Measurements from ENCODE around the gene TANGO6.

TANGO6 gene

GRCh38 chr16:69095193-69095592 is 251.9 kb downstream of the TANGO6 start:
- no peak overlapping the region for H3K4me3 ChIP-seq (ENCODE audit: insufficient read depth in 1 of 2, low read depth in 1 of 2, low read length in 2 of 2)
- no peaks in the 10 kb centered on the region for H3K27me3 ChIP-seq (ENCODE audit: control insufficient read depth in 1 of 2, insufficient read depth in 1 of 2, low read length in 2 of 2)
- no peak overlapping the region for H2BK5ac ChIP-seq (ENCODE audit: low read depth, low read length, poor library complexity, severe bottlenecking)
- H3K9me3 ChIP-seq (ENCODE audit: control insufficient read depth, low read length), result no peaks in the 10 kb centered on the region
- peaks cover 4% of the 10 kb centered on the region for H3K4me1 ChIP-seq (ENCODE audit: control insufficient read depth, insufficient read depth, low read depth, low read length)
- H4K8ac ChIP-seq (ENCODE audit: low read length), result no peak overlapping the region
- H4K91ac ChIP-seq (ENCODE audit: low read length), result no peak overlapping the region
- no peak overlapping the region for H2BK120ac ChIP-seq (ENCODE audit: low read depth, low read length)
- H3K79me1 ChIP-seq (replicated peaks; ENCODE audit: low read length, poor library complexity, severe bottlenecking), result no peaks in the 10 kb centered on the region
- H3K4ac ChIP-seq (ENCODE audit: low read depth in 1 of 2, low read length in 2 of 2), result no peak overlapping the region
- no peak overlapping the region for H3K18ac ChIP-seq (ENCODE audit: low read depth in 1 of 2, low read length in 2 of 2)
- no peak overlapping the region for H2AK5ac ChIP-seq (ENCODE audit: low read length, severe bottlenecking)
- no peak overlapping the region for H3K4me2 ChIP-seq (ENCODE audit: low read length, poor library complexity, severe bottlenecking)
- H3K14ac ChIP-seq (ENCODE audit: low read length in 2 of 2), result no peak overlapping the region
- peaks cover 0 to under 1% of the 10 kb centered on the region in 2 experiments for H3K36me3 ChIP-seq (ENCODE audit: control insufficient read depth in 1 of 2, insufficient read depth in 2 of 2, low read depth in 1 of 2, low read length in 2 of 2)
- no peak overlapping the region for H3K27ac ChIP-seq (ENCODE audit: low read length, poor library complexity, severe bottlenecking)
- no peak overlapping the region for H3K9ac ChIP-seq (ENCODE audit: low read length)
- DNase-seq, result no peak
- H2AFZ ChIP-seq (ENCODE audit: low read depth, low read length), result no peak overlapping the region
- no peak overlapping the region for H2BK12ac ChIP-seq (ENCODE audit: low read length in 2 of 2)
- no peak overlapping the region for H2BK15ac ChIP-seq (ENCODE audit: low read depth, poor library complexity, severe bottlenecking)
- 96% methylated on average over 6 of the region's 6 CpGs for WGBS
- no peak overlapping the region for H3K23ac ChIP-seq (ENCODE audit: low read length in 2 of 2)

- Histone ChIP-seq H3K27ac (ENCODE audit: low read length, poor library complexity, severe bottlenecking) (peak overlapping the region; percentile 19), H3K23ac (ENCODE audit: low read length in 2 of 2) (no peak overlapping the region), H3K4ac (ENCODE audit: low read depth in 1 of 2, low read length in 2 of 2) (no peak overlapping the region), H3K14ac (ENCODE audit: low read length in 2 of 2) (no peak overlapping the region), H3K4me1 (ENCODE audit: control insufficient read depth, insufficient read depth, low read depth, low read length) (peaks cover 19% of the 10 kb centered on the region), H3K27me3 (ENCODE audit: control insufficient read depth in 1 of 2, insufficient read depth in 1 of 2, low read length in 2 of 2) (no peaks in the 10 kb centered on the region), H4K91ac (ENCODE audit: low read length) (no peak overlapping the region), H3K9ac (ENCODE audit: low read length) (no peak overlapping the region), H4K8ac (ENCODE audit: low read length) (no peak overlapping the region), H2BK120ac (ENCODE audit: low read depth, low read length) (no peak overlapping the region), H3K18ac (ENCODE audit: low read depth in 1 of 2, low read length in 2 of 2) (no peak overlapping the region), H3K4me2 (ENCODE audit: low read length, poor library complexity, severe bottlenecking) (no peak overlapping the region), H2AFZ (ENCODE audit: low read depth, low read length) (no peak overlapping the region), H2BK5ac (ENCODE audit: low read depth, low read length, poor library complexity, severe bottlenecking) (no peak overlapping the region), H3K9me3 (ENCODE audit: control insufficient read depth, low read length) (no peaks in the 10 kb centered on the region), H2AK5ac (ENCODE audit: low read length, severe bottlenecking) (peak overlapping the region; percentile 40), H3K4me3 (ENCODE audit: insufficient read depth in 1 of 2, low read depth in 1 of 2, low read length in 2 of 2) (no peak overlapping the region), H2BK15ac (ENCODE audit: low read depth, poor library complexity, severe bottlenecking) (no peak overlapping the region), H3K36me3 (ENCODE audit: control insufficient read depth in 1 of 2, insufficient read depth in 2 of 2, low read depth in 1 of 2, low read length in 2 of 2) (no peaks in the 10 kb centered on the region), H3K79me1 (replicated peaks; ENCODE audit: low read length, poor library complexity, severe bottlenecking) (no peaks in the 10 kb centered on the region), H2BK12ac (ENCODE audit: low read length in 2 of 2) (no peak overlapping the region)
- DNase-seq, result no peak
- WGBS, result 78% methylated on average over 11 of the region's 11 CpGs
Measured at GRCh38 chr16:69100071-69100691, 256.9 kb downstream of the TANGO6 start.

- peak within 1 kb of the TSS; percentile 33 for H2AFZ ChIP-seq (ENCODE audit: low read depth, low read length)
- no peak within 1 kb of the TSS for H4K8ac ChIP-seq (ENCODE audit: low read length)
- H4K91ac ChIP-seq (ENCODE audit: low read length), result no peak within 1 kb of the TSS
- no peak within 1 kb of the TSS for H3K4ac ChIP-seq (ENCODE audit: low read depth in 1 of 2, low read length in 2 of 2)
- WGBS, result under 1% methylated on average over 29 of the region's 80 CpGs
- peak within 1 kb of the TSS in 1 of 2 experiments; percentile 67 for H3K23ac ChIP-seq (ENCODE audit: low read length in 2 of 2)
- H3K27ac ChIP-seq (ENCODE audit: low read length, poor library complexity, severe bottlenecking), result peak within 1 kb of the TSS; percentile 49
- peaks cover 22% of the 10 kb centered on the region for H3K79me1 ChIP-seq (replicated peaks; ENCODE audit: low read length, poor library complexity, severe bottlenecking)
- peak; percentile 46 for DNase-seq
- H2AK5ac ChIP-seq (ENCODE audit: low read length, severe bottlenecking), result no peak within 1 kb of the TSS
- H3K27me3 ChIP-seq (ENCODE audit: control insufficient read depth in 1 of 2, insufficient read depth in 1 of 2, low read length in 2 of 2), result peaks cover 0 to 15% of the 10 kb centered on the region in 2 experiments
- no peak within 1 kb of the TSS for H2BK15ac ChIP-seq (ENCODE audit: low read depth, poor library complexity, severe bottlenecking)
- H3K14ac ChIP-seq (ENCODE audit: low read length in 2 of 2), result no peak within 1 kb of the TSS
- no peak within 1 kb of the TSS for H3K18ac ChIP-seq (ENCODE audit: low read depth in 1 of 2, low read length in 2 of 2)
- peak within 1 kb of the TSS; percentile 61 to 79 for H3K4me3 ChIP-seq (ENCODE audit: insufficient read depth in 1 of 2, low read depth in 1 of 2, low read length in 2 of 2)
- peak within 1 kb of the TSS; percentile 24 for H2BK5ac ChIP-seq (ENCODE audit: low read depth, low read length, poor library complexity, severe bottlenecking)
- H3K9ac ChIP-seq (ENCODE audit: low read length), result peak within 1 kb of the TSS; percentile 62
- H3K36me3 ChIP-seq (ENCODE audit: control insufficient read depth in 1 of 2, insufficient read depth in 2 of 2, low read depth in 1 of 2, low read length in 2 of 2), result peaks cover 18 to 19% of the 10 kb centered on the region in 2 experiments
- peak within 1 kb of the TSS; percentile 97 for H3K4me2 ChIP-seq (ENCODE audit: low read length, poor library complexity, severe bottlenecking)
- H2BK120ac ChIP-seq (ENCODE audit: low read depth, low read length), result no peak within 1 kb of the TSS
- H2BK12ac ChIP-seq (ENCODE audit: low read length in 2 of 2), result peak within 1 kb of the TSS in 1 of 2 experiments; percentile 50
- H3K4me1 ChIP-seq (ENCODE audit: control insufficient read depth, insufficient read depth, low read depth, low read length), result peaks cover 39% of the 10 kb centered on the region
- H3K9me3 ChIP-seq (ENCODE audit: control insufficient read depth, low read length), result no peaks in the 10 kb centered on the region
Measured at GRCh38 chr16:69105501-69106361, 262.4 kb downstream of the TANGO6 start, which contains the start of gene HAS3. Gene HAS3 (plus strand): TSS chr16:69105653. CDS start chr16:69109396, 3,743 bp downstream.

Data from mesenchymal stem cell (in vitro differentiated cells and primary cell).